Measurements from ENCODE around the gene PCSK9. TPM values are rescaled to one million over a fixed set of nuclear protein-coding genes. Genes with fewer than 3 reads are reported as not detected.

The PCSK9 gene
- total RNA-seq, 1 donor from 2014 or later = 11.1 TPM

GRCh38 chr1:55060133-55060999 lies 21.0 kb downstream of the PCSK9 start:
- no peak for DNase-seq

- DNase-seq = no peak
Observed at GRCh38 chr1:55061000-55061705, 21.8 kb downstream of the PCSK9 start.

- no peak for DNase-seq
Observed at GRCh38 chr1:55061706-55062321, 22.5 kb downstream of the PCSK9 start.

GRCh38 chr1:55062801-55063576 lies 23.6 kb downstream of the PCSK9 start:
- no peak for DNase-seq

- no peak for DNase-seq
Observed at GRCh38 chr1:55063577-55063942, 24.2 kb downstream of the PCSK9 start.

GRCh38 chr1:55064071-55064581 lies 24.8 kb downstream of the PCSK9 start:
- no peak for DNase-seq

GRCh38 chr1:55064861-55065263 lies 25.5 kb downstream of the PCSK9 start:
- DNase-seq = no peak

GRCh38 chr1:55065648-55066047 lies 26.3 kb downstream of the PCSK9 start:
- no peak for DNase-seq

GRCh38 chr1:55067022-55067778 lies 27.9 kb downstream of the PCSK9 start:
- DNase-seq = no peak

- no peak for DNase-seq
Observed at GRCh38 chr1:55067914-55068313, 28.6 kb downstream of the PCSK9 start.

- no peak for DNase-seq
Observed at GRCh38 chr1:55068638-55069037, 29.3 kb downstream of the PCSK9 start.

- no peak for DNase-seq
Observed at GRCh38 chr1:55069280-55069679, 29.9 kb downstream of the PCSK9 start.

GRCh38 chr1:55070293-55071164 lies 31.2 kb downstream of the PCSK9 start:
- peak; percentile 1 for DNase-seq

GRCh38 chr1:55071477-55071876 lies 32.1 kb downstream of the PCSK9 start:
- DNase-seq = no peak

- no peak for DNase-seq
Observed at GRCh38 chr1:55073187-55073916, 34.0 kb downstream of the PCSK9 start.

- DNase-seq = no peak
Observed at GRCh38 chr1:55074455-55074854, 35.1 kb downstream of the PCSK9 start.

GRCh38 chr1:55076356-55076755 lies 37.0 kb downstream of the PCSK9 start:
- DNase-seq = no peak

- no peak for DNase-seq
Observed at GRCh38 chr1:55078470-55078869, 39.1 kb downstream of the PCSK9 start.

- DNase-seq = no peak
Observed at GRCh38 chr1:55079651-55080050, 40.3 kb downstream of the PCSK9 start.
